GM15510 (cell line): ENCODE results near the gene NRBF2.

Source experiments
- POLR2A ChIP-seq: IDR thresholded peaks from 3 replicates; pipeline ENCODE4 v1.6.1; 2011; ENCODE audit warnings: borderline replicate concordance; ENCODE audit not compliant: insufficient read length; ENCODE audit errors: extremely low read depth

NRBF2 gene

DNA sequence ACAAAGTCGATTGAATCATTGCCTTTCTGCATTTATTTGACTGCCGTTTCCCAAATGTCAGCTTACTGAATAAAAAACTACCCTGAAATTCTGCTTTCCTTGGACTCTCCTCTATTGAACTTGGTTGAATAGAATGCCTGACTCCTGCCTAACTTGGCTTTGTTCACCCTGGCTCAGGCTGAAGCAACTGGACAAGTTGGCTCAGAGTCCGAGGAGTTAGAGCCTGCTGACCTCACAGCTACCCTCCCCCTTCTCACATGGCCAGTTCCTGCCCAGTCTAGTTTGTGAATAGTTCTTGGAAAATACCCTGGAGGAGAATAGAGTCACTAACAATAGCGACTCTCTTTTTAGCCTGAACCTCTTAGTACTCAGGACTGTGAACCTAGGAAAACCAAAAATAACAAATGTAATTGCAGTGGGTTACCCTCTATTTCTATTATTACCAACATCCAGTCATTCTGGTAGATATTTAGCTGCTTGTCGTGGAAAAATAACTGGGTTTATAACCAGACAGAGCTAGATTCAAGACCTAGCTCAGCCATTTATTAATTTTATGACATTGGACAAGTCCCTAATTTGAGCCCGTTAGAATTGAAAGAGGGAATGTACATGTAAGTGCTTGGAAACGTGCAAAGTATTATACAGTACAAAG is 17.3 kb upstream of the NRBF2 start:
- TF ChIP-seq POLR2A, result no peak

DNA sequence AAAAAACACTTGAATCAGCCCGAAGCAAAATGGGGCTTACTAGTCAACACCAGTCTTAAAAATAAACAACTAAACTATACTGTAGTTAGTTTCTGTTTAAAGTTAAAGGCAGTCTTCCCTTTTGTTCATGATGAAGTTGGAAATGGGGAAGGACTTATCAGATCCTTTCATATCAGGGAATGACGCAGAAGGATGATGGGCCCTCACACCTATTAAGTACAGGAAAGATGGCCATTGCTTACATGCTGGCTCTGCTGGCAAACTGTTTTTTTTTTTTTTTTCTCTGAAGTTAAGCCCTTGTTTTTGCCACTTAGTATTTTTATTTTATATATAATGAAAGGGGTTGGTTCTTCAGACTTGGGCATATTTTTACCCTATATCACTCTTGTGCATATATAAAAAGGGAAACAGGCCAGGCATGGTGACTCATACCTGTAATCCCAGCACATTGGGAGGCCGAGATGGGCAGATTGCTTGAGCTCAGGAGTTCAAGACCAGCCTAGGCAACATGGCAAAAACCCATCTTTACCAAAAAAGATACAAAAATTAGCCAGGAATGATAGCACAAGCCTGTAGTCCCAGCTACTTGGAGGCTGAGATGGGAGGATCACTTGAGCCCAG is 16.6 kb upstream of the NRBF2 start:
- no peak for TF ChIP-seq POLR2A

DNA sequence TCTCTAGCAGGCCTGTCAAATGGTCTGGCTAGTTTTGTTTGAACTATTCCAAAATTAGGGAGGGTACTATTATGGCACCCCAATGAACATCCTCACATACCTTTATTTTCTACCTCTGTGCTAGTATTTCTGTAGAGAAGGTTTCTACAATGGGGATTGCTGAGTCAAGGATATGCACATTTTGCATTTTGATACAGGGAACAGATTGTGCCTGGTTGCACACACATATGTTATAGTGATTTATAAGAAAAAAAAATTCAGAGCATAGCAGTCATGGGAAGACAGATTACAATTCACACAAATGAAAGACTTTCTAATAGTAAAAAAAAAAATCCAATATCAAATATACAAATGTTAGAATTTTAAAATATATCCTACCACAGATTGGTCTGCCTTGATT is 14.1 kb upstream of the NRBF2 start:
- TF ChIP-seq POLR2A, result no peak

DNA sequence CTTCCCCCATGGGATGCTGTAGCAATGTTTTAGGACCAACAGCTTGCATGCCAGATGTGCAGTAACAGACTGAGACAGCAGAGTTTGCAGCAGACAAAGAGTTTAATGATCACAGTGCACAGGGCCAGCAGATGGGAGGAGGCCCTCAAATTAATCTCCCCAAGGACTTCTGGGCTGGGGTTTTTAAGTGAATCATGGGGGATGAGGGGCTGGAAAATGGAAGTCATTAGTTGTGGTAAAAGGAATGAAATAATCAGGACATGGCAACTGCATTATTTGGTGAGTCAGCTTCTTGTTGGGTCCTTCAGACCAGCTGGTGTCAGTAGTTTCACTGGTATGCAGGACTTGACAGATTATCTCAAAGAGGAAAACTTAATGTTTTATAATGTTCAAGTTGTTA is 12.6 kb upstream of the NRBF2 start:
- TF ChIP-seq POLR2A, result no peak

DNA sequence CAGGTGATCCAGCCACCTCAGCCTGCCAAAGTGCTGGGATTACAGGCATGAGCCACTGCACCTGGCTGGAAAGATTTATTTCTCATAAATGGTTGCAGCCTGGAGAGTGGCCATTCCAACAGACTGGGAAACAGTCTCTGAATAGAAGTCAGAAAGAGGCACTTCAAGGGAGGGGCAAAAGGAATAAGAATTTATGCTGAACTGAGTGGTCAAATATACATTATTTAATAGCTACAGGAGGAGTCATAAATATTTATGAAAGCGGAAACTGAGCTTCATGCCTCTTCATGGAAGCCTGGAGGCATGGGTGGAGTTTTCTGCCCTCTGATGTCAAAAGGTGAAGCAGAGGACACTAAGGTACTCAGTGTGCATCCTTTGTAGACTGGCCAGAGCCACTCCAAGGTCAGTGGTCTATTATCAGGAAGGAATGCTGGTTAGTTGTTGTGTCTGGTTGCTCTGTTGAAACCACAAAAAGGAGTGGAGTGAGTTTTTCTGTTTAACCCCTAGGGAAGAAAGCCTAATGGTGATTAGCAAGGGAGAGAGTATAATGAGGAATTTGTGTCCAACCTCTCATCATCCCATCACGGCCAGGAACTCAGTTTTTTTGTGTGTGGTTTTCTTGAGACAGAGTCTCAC is 9.3 kb upstream of the NRBF2 start:
- TF ChIP-seq POLR2A, result no peak

DNA sequence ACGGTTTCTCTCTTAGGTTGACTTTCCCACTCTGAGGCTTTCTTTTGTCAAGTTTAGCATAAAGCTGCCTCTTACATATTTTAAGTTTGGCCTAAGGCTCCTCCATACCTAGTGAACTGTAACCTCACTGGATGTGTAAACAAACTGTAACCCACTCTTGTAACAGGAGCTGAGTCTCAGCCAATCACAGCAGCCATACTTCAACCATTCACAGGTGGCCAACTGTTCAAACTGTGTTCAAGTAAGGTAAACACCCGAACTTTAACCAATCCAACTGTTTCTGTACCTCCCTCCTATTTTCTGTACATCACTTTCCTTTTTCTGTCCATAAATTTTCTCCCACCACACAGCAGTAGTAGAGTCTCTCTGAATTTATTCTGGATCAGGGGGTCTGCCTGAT is 7.7 kb upstream of the NRBF2 start:
- TF ChIP-seq POLR2A, result no peak

DNA sequence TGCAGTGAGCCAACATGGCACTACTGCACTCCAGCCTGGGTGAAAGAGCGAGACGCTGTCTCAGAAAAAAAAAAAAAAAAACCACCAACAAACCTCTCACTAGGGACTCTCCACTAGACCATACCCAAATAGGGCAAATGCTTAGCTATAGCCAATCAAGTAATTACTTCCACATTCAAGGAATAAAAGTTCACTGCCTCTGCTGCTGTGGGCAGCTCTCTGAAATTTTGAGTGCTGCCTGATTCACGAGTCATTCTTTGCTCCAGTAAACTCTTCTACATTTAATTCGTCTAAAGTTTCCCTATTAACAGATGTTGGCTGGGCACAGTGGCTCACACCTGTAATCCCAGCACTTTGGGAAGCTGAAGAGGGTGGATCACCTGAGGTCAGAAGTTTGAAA is 4.7 kb upstream of the NRBF2 start:
- no peak for TF ChIP-seq POLR2A

DNA sequence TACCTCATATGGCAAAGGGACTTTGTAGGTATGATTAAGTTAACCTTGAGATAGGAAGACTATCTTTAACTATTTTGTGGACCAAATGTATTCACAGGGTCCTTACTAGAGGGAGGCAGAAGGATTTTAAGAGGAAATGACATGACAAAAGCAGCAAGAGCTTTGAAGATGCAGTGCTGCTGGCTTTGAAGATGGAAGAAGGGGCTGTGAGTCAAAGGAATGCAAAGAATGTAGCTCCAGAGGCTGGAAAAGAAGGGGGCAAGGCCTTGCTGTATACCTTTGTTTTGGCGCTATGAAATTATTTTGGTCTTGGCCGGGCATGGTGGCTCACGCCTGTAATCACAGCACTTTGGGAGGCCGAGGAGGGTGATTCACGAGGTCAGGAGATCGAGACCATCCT is 3.2 kb upstream of the NRBF2 start:
- no peak for TF ChIP-seq POLR2A

DNA sequence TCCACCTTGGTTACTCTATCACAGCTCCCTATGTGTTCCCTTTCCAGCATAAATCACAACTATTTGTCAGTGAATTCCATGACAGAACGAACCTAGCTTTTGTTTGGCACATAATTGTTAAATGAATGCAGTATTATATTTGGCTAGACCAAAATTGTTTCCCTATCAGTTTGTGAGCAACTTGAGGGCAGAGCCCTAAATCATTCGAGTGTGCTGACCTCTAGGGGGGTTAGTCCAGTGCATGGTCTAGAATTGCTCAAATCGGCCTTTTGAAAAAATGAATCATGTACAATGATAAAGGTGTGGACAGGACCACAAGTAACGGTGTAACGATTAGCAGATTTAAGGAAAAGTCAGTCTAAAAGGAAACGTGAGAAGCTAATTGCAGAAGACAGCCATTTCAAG is 475 bp upstream of the NRBF2 start:
- no peak for TF ChIP-seq POLR2A

DNA sequence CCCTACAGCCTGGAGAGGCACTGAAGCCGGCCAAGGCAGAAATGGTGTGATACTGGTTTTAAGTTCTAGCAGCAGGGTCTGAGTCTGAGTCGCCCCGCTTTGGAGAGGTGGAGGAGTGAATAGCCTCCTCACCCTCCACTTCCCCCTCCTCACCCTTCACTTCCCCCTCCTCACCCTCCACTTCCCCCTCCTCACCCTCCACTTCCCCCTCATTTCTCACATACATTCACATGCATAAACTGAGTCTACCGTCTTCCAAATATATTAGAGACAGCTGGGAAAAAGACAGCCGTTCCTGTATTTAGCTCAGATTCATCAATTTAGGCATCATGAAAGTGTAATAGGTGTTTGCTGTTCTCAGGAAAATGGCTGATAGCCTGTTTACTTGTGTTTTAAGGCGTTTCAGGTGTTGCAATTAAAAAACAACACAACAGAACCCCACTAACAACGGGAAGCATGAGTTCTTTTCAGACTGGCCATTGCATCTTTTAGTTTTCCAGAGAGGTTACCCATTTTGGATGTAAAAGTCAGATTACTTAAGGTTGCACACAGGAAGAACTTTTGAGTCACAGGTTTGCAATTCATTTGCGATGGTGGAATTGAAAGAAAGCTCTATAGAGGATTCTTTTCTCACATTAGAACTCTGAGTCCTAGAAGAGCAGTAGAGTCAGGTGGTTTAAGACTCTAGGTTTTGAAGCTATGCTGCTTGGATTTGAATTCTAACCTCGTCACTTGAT is 861 bp downstream of the NRBF2 start:
- no peak for TF ChIP-seq POLR2A

DNA sequence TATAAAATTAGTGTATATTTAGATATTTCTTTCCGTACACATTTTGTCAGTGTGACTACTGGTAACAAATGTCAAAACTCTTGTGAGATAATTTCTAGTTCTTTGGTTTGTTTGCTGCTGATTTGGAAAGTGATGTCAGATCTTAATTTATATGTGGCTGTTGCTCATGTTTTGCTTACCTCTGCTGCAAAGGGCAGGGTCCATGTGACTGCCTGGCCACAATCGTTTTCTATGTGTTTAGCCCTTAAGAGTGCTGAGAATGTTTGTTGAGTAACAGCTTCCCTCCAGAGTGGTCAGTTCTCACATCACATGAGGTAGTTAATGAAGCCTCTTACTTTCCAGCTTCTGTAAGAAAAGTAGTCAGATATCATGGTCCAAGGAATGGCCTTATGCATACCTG is 4.2 kb downstream of the NRBF2 start:
- no peak for TF ChIP-seq POLR2A

DNA sequence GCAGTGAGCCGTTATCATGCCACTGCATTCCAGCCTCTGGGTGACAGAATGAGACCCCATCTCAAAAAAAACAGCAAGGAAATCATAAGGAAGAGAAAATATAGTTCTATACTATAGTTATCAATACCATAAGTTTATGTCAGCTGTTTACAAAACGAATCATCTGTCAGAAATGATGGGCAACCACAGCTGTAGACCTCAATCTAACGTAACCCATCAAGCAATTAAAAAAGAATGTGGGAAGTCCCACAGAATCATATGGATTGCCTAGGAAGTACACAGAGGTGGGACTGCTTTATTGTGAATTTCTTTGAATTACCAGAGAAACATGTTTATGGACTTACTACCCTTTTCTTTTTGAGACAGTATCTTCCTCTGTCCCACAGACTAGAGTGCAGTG is 6.9 kb downstream of the NRBF2 start:
- no peak for TF ChIP-seq POLR2A

DNA sequence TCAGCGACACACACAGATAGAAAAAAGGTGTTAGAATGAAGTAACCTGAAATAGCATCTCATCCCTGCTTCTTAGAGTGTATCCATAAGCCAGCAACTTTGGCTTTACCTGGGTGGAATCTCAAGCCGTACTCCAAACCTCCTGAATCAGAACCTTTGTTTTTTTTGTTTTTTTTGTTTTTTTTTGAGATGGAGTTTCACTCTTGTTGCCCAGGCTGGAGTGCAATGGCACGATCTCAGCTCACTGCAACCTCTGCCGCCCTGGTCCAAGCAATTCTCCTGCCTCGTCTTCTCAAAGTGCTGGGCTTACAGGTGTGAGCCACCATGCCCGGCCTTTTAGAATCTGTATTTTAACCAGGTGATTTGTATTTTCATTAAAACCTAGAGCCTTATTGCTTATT is 9.0 kb downstream of the NRBF2 start:
- no peak for TF ChIP-seq POLR2A

DNA sequence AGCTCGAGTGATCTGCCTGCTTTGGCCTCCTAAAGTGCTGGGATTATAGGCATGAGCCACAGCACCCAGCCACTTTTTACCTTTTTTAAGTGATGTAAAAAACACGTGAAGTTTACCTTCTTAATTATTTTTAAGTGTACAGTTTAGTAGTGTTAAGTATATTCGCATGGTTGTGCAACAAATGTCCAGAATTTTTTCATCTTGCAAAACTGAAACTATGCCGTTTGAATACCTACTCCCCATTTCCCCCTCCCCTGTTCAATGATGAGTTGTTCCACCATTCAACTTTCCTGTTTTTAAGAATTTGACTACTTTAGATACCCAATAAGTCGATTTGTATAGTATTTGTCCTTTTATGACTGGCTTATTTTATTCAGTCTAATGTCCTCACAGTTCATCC is 10.9 kb downstream of the NRBF2 start:
- no peak for TF ChIP-seq POLR2A

DNA sequence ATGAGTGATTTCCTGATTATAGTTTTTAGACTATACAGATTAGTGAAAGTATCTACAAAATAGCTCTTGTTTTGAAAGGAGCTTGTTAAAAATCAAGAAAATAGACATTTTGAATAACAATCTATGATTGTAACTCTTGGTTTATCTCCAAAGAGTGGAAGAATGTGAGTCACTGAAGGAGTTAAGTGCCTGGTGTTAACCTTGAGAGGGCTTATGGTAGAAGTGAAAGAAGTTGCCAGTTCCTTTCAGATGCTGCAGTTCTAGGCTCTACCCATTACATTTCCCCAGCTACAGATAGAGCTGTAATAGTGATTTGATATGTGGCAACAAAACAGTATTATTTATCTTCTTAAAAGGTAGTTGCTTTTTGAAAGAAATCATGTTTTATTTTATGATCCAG is 12.7 kb downstream of the NRBF2 start:
- TF ChIP-seq POLR2A, result no peak

DNA sequence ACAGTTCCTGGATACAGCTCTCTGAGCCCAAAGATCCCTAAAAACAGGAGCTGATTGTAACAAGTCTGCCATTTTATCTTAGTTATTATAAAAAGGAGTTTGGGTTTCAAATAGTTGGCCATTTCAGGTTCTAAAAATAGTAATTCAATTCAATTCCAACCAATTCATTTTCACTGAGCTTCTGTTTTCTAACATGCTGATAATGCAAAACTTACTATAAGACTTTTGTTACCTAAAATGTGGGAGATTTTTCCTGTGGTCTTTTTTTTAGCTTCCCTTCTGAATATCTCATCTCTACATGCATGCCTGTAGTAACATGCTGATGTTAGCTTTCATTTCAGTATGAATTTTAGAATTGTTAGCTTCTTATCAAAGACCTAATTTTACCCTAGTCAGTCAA is 13.4 kb downstream of the NRBF2 start:
- no peak for TF ChIP-seq POLR2A

DNA sequence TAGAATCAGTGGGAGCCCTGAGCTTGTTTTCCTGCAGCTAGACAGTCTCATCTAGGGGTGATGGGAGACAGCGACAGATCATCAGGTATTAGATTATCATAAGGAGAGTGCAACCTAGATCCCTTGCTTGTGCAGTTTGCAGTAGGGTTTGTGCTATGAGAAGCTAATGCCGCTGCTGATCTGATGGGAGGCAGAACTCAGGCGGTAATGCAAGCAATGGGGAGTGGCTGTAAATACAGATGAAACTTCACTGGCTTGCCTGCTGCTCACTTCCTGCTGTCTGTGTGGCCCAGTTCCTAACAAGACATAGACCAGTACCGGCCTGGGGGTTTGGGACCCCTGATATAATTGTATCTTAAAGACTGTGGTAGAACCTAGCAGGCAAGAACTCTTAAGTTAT is 17.6 kb downstream of the NRBF2 start:
- TF ChIP-seq POLR2A, result no peak
